ENCODE data around the gene EPC1. TPM values are rescaled to one million over a fixed set of nuclear protein-coding genes. Genes with fewer than 3 reads are reported as not detected.
"Not testable (repeated sequence)": the region's sequence is repeated elsewhere in the genome, so short reads cannot be mapped to it uniquely, and the experiment has no call there.

Gene EPC1
- polyA plus RNA-seq, 3 donors = 67.0 to 79.2 (median 77.9) TPM

DNA sequence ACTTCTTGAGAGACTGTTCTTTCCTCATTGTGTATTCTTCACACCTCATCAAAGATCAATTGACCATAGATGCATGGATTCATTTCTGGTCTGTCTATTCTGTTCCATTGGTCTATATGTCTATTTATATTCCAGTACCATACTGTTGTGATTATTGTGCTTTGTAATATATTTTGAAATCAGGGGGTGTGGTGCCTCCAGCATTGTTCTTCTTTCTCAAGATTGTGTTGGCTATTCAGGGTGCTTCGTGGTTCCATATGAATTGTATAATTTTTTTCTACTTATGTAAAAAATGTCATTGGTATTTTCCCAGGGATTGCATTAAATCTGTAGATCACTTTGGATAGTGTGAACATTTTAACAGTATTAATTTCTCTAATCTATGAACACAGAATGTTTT lies 106.5 kb downstream of the EPC1 start:
- no peak for DNase-seq (ENCODE audit: low read depth in 3 of 3, low spot score in 2 of 3)

DNA sequence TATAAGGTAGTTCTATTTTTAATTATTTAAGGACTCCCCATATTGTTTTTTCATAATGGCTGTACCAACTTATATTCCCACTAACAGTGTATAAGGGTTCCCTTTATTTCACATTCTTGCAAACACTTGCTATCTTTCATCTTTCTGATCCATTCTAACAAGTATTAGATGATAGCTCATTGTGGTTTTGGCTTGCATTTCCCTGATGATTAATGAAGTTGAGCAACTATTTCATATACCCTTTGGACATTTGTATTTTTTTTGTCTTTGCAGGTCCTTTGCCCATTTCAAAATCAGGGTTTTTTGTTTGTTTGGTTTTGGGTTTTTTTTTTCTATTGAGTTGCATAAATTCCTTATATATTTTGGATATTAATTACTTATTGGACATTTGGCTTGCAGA lies 107.2 kb downstream of the EPC1 start:
- no peak for DNase-seq (ENCODE audit: low read depth in 3 of 3, low spot score in 2 of 3)

DNA sequence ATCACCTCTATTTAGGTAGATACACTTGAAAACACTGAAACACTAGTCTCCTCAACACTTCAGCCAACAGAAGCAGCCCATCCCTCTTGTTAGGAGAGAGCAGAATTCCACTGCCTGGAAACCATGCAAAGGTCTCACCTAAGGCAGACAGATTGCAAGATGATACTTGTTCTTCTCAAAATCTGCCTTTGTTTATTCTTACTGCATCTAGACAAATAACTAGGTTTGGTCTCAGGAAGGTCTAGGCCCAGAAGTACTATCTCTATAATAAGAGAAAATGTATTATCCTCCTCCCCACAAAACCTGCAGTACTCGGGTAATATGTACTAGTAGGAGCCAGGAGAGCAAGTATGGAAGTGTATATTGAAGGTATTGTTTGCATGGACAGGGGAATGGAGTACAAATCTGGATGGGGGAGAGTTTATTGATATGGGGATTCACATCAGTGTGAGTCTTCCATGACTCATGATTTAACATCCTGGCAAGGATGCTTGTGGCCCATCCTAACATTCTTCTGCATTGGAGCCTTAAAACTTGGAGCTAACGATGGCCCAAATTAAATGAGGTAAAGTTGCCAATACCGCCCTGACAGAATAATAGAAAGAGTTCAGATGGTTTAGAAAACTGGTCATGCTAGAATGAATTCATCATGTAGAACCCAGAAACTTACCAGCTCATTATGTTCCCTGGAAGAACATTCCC lies 109.2 kb downstream of the EPC1 start:
- no peak for DNase-seq (ENCODE audit: low read depth in 3 of 3, low spot score in 2 of 3)

DNA sequence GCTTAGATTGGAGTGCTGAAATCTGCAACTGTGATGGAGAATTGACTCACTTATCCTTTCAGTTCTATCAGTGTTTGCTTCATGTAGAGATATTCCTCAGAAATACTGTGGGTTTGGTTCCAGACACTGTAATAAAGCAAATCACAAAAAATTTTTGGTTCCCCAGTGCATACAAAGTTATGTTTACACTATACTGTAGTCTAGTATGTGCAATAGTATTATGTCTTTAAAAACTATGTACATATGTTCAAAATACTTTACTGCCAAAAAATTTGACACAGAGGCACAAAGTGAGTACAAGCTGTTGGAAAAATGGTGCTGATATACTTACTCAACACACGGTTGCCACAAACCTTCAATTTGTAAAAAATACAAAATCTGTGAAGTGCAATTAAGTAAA lies 112.5 kb downstream of the EPC1 start:
- no peak for DNase-seq (ENCODE audit: low read depth in 3 of 3, low spot score in 2 of 3)

DNA sequence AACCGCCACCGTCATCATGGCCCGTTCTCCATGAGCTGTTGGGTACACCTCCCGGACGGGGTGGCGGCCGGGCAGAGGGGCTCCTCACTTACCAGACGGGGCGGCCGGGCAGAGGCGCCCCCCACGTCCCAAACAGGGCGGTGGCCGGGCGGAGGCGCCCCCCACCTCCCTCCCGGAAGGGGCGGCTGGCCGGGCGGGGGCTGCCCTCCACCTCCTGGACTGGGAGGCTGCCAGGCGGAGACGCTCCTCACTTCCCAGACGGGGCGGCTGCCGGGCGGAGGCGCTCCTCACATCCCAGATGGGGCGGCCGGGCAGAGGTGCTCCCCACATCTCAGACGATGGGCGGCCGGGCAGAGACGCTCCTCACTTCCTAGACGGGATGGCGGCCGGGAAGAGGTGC lies 113.6 kb downstream of the EPC1 start:
- DNase-seq (ENCODE audit: low read depth in 3 of 3, low spot score in 2 of 3) = not testable (repeated sequence)

DNA sequence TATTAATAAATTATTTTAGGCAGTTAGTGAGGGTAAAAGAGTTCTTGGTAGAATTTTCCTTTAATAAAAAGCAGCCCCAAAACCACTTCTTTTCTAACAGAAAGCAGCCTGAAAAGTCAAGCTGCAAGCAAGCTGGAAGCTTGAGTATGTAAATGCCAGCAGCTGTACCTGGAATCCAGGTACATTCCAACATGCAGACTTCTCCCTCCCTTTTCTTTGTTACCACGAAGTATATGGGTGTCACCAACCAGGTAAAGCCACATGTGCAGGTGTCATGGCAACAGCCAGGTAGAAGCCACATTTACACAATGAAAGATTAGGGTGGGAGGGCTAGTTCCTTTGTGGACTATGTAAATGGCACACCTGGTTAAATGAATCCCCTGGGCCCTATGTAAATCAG lies 114.6 kb downstream of the EPC1 start:
- DNase-seq (ENCODE audit: low read depth in 3 of 3, low spot score in 2 of 3) = no peak

DNA sequence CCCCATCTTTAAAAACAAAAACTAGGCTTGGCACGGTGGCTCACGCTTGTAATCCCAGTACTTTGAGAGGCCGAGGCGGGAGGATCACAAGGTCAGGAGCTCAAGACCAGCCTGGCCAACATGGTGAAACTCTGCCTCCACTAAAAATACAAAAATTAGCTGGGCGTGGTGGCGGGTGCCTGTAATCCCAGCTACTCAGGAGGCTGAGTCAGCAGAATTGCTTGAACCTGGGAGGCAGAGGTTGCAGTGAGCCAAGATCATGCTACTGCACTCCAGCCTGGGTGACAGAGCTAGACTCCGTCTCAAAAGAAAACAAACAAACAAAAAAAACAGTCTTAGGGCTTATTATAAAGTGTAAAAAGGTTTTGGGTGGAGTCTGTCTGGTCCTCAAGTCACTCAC lies 117.2 kb downstream of the EPC1 start:
- DNase-seq (ENCODE audit: low read depth in 3 of 3, low spot score in 2 of 3) = not testable (repeated sequence)

DNA sequence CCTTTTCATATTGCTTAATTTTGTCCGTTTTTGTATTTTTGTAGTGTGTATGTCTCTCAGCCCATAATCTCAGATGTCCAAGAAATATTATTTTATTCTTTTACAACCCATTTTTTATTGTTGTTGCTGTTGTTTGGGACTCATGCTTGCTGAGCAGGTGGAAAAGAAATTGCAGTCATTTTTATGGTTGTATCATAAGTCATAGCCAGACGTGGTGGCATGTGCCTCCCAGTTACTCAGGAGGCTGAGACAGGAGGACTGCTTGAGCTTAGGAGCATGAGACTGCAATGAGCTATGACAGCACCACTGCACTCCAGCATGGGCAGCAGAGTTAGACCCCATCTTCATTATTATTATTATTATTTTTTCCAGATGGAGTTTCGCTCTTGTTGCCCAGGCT lies 117.8 kb downstream of the EPC1 start:
- no peak for DNase-seq (ENCODE audit: low read depth in 3 of 3, low spot score in 2 of 3)

DNA sequence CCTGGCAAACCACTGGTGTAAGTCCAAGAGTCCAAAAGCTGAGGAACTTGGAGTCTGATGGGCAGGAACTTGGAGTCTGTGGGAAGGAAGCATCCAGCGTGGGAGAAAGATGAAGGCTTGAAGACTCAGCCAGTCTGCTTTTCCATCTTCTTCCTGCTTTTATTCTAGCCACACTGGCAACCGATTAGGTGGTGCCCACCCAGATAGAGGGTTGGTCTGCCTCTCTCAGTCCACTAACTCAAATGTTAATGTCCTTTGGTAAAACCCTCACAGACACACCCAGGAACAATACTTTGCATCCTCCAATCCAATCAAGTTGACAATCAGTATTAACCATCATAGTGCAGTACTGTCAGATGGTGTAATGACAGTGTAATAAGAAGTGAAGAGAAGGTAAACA lies 119.2 kb downstream of the EPC1 start:
- DNase-seq (ENCODE audit: low read depth in 3 of 3, low spot score in 2 of 3) = no peak

DNA sequence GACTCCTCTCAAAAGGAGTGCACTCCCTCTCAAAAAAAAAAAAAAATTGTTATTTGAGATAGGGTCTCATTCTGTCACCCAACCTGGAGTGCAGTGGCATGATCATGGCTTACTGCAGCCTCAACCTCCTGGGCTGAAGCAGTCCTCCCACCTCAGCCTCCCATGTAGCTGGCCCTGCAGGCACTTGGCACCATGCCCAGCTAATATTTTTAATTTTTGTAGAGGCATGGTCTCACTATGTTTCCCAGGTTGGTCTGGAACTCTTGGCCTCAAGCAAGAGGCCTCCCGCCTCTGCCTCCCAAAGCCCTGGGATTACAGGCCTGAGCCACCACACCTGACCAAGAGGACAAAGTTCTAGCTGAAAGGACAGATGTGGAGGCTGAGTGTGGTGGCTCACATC lies 120.3 kb downstream of the EPC1 start:
- no peak for DNase-seq (ENCODE audit: low read depth in 3 of 3, low spot score in 2 of 3)

DNA sequence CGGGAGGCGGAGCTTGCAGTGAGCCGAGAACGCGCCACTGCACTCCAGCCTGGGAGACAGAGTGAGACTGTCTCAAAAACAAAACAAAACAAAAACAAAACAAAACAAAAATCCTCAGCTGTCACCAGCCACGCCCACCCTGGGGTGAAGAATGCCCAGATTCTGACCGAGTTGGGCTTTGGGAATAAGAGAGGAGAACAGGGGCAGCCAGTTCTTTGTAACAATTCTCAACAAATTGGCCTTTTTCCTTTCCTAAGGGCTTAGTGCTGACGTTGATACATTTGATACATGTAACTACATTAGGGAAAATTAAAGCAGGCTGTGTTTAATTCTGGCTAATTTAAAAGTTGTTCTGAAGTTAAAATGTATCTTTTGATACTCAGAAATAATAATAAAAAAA lies 121.0 kb downstream of the EPC1 start:
- DNase-seq (ENCODE audit: low read depth in 3 of 3, low spot score in 2 of 3) = no peak

DNA sequence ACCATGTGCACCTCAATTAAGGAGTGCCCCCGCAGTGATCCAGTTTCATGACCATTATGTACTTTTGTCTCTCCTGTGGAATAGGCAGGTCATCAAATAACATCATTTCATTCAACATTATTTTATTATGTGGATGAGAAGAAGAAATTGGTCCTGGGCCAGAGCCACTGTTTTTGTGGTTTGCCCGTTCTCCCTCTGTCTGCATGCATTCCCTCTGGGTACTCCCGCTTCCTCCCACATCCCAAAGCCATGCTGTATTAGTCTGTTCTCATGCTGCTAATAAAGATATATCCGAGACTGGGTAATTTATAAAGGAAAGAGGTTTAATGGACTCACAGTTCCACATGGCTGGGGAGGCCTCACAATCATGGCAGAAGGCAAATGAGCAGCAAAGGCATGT lies 124.6 kb downstream of the EPC1 start:
- DNase-seq (ENCODE audit: low read depth in 3 of 3, low spot score in 2 of 3) = not testable (repeated sequence)

DNA sequence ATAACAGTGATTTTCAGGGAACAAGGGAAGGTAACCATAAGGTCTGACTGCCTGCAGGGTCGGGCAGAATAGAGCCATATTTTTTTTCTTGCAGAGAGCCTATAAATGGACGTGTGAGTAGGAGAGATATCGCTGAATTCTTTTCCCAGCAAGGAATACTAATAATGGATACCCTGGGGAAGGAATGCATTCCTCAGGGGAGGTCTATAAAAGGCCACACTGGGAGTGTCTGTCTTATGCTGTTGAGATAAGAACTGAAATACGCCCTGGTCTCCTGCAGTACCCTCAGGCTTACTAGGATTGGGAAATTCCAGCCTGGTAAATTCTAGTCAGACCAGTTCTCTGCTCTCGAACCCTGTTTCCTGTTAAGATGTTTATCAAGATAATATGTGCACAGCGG lies 127.8 kb downstream of the EPC1 start:
- not testable (repeated sequence) for DNase-seq (ENCODE audit: low read depth in 3 of 3, low spot score in 2 of 3)

DNA sequence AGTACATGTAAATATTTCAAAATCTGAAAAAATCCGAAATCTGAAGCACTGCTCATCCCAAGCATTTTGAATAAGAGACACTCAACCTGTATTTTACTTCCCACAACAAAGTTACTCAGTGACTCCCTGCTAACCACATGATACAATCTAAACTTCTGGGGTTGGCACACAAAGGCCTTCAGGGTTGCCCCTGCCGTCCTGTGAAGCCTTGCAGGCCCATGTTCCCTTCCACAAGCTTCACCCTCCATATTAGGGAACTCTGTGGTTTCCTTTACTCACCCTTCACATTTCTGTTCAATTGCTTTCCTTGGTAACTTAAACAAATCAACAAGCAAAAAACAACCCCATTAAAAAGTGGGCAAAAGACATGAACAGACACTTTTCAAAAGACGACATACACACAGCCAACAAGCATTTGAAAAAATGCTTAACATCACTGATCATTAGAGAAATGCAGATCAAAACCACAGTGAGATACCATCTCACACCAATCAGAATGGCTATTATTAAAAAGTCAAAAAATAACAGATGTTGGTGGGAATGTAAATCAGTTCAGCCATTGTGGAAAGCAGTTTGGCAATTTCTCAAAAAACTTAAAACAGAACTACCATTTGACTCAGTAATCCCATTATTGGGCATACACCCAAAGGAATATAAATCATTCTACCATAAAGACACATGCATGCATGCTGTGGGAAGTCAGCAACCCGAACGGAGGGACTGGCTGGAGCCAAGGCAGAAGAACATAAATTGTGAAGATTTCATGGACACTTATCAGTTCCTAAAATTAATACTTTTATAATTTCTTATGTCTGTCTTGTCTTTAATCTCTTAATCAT lies 128.5 kb downstream of the EPC1 start:
- not testable (repeated sequence) for DNase-seq (ENCODE audit: low read depth in 3 of 3, low spot score in 2 of 3)

Other genes starting within 250 kb of the EPC1 start
- gene CCDC7, start 99.0 kb upstream of the EPC1 start, polyA plus RNA-seq (ENCODE audit: insufficient read length in 3 of 3) = 1 to 10 TPM; 4.8 to 6.4 (median 5.5) TPM